22Rv1 (cell line): ENCODE results near the gene UBD.
A peak's percentile ranks its signal among the peaks of the same experiment; 100 is the strongest.

Experiments
- H3K27ac ChIP-seq: fragments of 450-650 bp; 2 replicates; pipeline ENCODE4 v1.5.1; 2017
- ZFX ChIP-seq: fragments of 450-650 bp; IDR thresholded peaks from 2 replicates; pipeline ENCODE4 v1.6.1; 2017; ENCODE audit warnings: antibody characterized with exemption, borderline replicate concordance
- TF ChIP-seq, protein P1 (sequence below): fragments of 450-650 bp; IDR thresholded peaks from 2 replicates; pipeline ENCODE4 v1.5.1; 2017; ENCODE audit warnings: mild to moderate bottlenecking

Gene UBD

GRCh38 chr6:29559524-29560287 lies at the start of gene UBD:
UBD (minus strand) TSS chr6:29559732; CDS start chr6:29559701, 31 bp downstream.
- no peak within 1 kb of the TSS for H3K27ac ChIP-seq
- TF ChIP-seq ZFX: no peak
- TF ChIP-seq, protein P1, sequence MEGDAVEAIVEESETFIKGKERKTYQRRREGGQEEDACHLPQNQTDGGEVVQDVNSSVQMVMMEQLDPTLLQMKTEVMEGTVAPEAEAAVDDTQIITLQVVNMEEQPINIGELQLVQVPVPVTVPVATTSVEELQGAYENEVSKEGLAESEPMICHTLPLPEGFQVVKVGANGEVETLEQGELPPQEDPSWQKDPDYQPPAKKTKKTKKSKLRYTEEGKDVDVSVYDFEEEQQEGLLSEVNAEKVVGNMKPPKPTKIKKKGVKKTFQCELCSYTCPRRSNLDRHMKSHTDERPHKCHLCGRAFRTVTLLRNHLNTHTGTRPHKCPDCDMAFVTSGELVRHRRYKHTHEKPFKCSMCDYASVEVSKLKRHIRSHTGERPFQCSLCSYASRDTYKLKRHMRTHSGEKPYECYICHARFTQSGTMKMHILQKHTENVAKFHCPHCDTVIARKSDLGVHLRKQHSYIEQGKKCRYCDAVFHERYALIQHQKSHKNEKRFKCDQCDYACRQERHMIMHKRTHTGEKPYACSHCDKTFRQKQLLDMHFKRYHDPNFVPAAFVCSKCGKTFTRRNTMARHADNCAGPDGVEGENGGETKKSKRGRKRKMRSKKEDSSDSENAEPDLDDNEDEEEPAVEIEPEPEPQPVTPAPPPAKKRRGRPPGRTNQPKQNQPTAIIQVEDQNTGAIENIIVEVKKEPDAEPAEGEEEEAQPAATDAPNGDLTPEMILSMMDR: no peak

- H3K27ac ChIP-seq: no peak overlapping the region
- TF ChIP-seq ZFX: no peak
- TF ChIP-seq, protein P1: no peak
Measured at GRCh38 chr6:29608131-29608530, 48.6 kb upstream of the UBD start.

GRCh38 chr6:29603930-29604329 lies 44.4 kb upstream of the UBD start:
- TF ChIP-seq ZFX: no peak
- TF ChIP-seq, protein P1: no peak
- H3K27ac ChIP-seq: no peak overlapping the region

DNA sequence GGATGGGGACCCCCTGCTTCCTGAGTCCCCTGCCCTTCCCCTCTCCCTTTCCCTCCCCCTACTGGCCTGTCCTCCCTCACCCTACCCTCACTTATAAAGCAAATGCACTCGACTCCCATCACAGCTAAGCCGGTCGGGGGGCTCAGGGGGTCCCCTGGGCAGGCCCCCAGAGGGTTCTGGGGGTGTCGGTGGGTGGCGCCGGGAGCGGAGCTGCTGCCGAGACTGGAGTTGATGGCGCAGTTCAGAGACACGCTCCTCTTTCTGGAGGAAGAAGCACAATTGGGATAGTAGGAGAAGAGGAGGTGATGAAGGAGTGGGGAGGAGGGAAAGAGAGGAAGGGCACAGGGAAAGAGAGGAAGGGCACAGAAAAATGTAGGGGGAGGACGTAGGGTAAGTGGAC lies 43.9 kb upstream of the UBD start:
- no peak overlapping the region for H3K27ac ChIP-seq
- TF ChIP-seq, protein P1: no peak
- no peak for TF ChIP-seq ZFX

- no peak overlapping the region for H3K27ac ChIP-seq
- TF ChIP-seq ZFX: no peak
- TF ChIP-seq, protein P1: 0 out of 2 replicates have a peak, but pooled peaks have one; percentile 14
Measured at GRCh38 chr6:29602564-29603361, 43.2 kb upstream of the UBD start.

DNA sequence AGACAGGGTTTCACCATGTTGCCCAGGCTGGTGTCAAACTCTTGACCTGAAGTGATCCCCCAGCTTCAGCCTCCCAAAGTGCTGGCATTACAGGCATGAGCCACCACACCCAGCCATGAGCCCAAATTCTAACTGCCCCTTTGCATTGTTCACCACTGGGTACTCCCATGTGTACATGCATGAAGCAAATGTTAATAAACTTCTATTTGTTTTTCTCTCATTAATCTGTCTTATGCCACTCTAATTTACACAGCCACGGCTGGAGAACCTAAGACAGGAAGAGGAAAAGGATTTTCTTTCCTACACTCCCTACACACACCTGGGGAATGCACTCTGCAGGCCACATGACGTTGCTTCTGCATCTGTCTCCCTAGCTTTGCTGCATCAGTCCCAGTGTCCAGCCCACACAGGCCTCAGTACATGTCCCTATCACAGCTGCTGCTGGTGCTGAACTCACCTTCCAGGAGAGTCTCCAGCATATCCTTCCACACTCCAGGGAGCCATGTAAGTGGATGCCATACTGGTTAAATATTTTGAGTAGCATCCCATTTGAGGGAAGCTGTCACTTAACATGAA lies 38.7 kb upstream of the UBD start:
- TF ChIP-seq, protein P1: no peak
- TF ChIP-seq ZFX: no peak
- H3K27ac ChIP-seq: no peak overlapping the region

DNA sequence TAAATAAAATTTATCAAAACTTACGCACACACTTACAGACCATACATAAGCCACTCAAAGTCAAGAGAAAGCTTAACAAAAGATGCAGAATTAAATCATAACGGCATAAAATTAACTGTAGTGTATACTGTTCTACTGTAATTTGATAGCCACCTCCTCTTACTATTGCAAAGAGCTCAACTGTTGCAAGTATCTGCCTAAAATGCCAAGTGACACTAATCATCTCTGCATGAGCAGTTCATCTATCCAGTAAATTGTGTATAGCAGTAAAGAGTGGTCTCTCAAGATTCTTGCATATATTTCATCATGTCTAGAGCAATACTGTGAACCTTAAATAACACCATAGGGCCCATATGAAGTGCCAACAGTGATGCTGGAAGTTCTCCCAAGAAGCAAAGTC lies 37.7 kb upstream of the UBD start:
- TF ChIP-seq ZFX: no peak
- TF ChIP-seq, protein P1: no peak
- H3K27ac ChIP-seq: no peak overlapping the region
